GM12878 (cell line): ENCODE results near the gene TMA16. TPM values are rescaled to one million over a fixed set of nuclear protein-coding genes. Genes with fewer than 3 reads are reported as not detected.

ENCODE experiments used
- ATAC-seq: fragments of 200-7000 bp; cut with Tn5 transposase; 3 replicates; pipeline ENCODE4 v1.9.1; 2020; ENCODE audit warnings: mild to moderate bottlenecking, moderate library complexity
- BruUV-seq: library from RNA; stranded (reverse); fragments of 400-500 nt; replicated peaks from 2 replicates; lab custom pipeline; 2021; lab: Mats Ljungman, UMichigan
- CTCF ChIA-PET: fragments of 300-600 bp; sonication (Branson Sonifier 250); formaldehyde crosslinking; extraction: SDS; loops from one replicate; lab custom pipeline; 2021; ENCODE audit warnings: inconsistent platforms; lab: Yijun Ruan, JAX
- POLR2A ChIA-PET: fragments of 350-600 bp; formaldehyde crosslinking; extraction: SDS; loops from one replicate; lab custom pipeline; 2021; ENCODE audit warnings: inconsistent platforms; lab: Charles Lee
- RAD21 ChIA-PET: fragments of 300-600 bp; sonication (Branson Sonifier 250); formaldehyde crosslinking; loops from one replicate; lab custom pipeline; 2023; ENCODE audit warnings: antibody characterized with exemption; ENCODE audit not compliant: unreplicated experiment; lab: Charles Lee
- SMC1A ChIA-PET: fragments of 300-600 bp; sonication (Branson Sonifier 250); formaldehyde crosslinking; loops from one replicate; lab custom pipeline; 2023; ENCODE audit not compliant: unreplicated experiment, uncharacterized antibody; lab: Charles Lee
- DNase-seq: peaks from one replicate; pipeline ENCODE4 v3.0.0-alpha.2; 2011; ENCODE audit warnings: low read depth, low spot score
- FAIRE-seq: peaks from 3 replicates; lab custom pipeline; 2011; peaks lifted over from hg19 to GRCh38; lab: Jason Lieb, UNC
- H2AFZ ChIP-seq: 2 replicates; pipeline ENCODE4 v1.6.0; 2011; ENCODE audit warnings: low read depth, low read length, control low read depth; ENCODE audit not compliant: control insufficient read depth
- H3K27ac ChIP-seq: 2 replicates; pipeline ENCODE4 v1.5.1; 2011; ENCODE audit warnings: control low read depth; ENCODE audit not compliant: control insufficient read depth, insufficient read depth
- H3K27me3 ChIP-seq, 2 experiments: replicated peaks in 1 of 2; 2 replicates each; pipeline versions ENCODE4 v1.6.0 to v1.6.1; 2011; ENCODE audit warnings: low read length in 1 of 2; ENCODE audit not compliant: control insufficient read depth in 2 of 2, insufficient read depth in 2 of 2
- H3K36me3 ChIP-seq, 2 experiments: 2 replicates each; pipeline ENCODE4 v1.5.1; 2011; ENCODE audit warnings: low read length in 1 of 2; ENCODE audit not compliant: control insufficient read depth in 2 of 2, insufficient read depth in 2 of 2
- H3K4me1 ChIP-seq: 2 replicates; pipeline ENCODE4 v1.6.1; 2011; ENCODE audit warnings: mild to moderate bottlenecking, low read length, moderate library complexity, mixed read lengths; ENCODE audit not compliant: control insufficient read depth, insufficient read depth
- H3K4me2 ChIP-seq: 2 replicates; pipeline ENCODE4 v1.6.0; 2011; ENCODE audit warnings: control low read depth; ENCODE audit not compliant: control insufficient read depth, insufficient read depth
- H3K4me3 ChIP-seq: fragments of 200-600 bp; sonication (generic); 2 replicates; pipeline ENCODE4 v1.5.1; 2016
- H3K79me2 ChIP-seq: 2 replicates; pipeline ENCODE4 v1.6.0; 2011; ENCODE audit warnings: low read length; ENCODE audit not compliant: control insufficient read depth, insufficient read depth
- H3K9ac ChIP-seq: 2 replicates; pipeline ENCODE4 v1.8.0; 2011; ENCODE audit warnings: low read length, control low read depth, mixed read lengths; ENCODE audit not compliant: control insufficient read depth, insufficient read depth
- H3K9me3 ChIP-seq: replicated peaks from 3 replicates; pipeline ENCODE4 v1.5.1; 2011; ENCODE audit warnings: mild to moderate bottlenecking, low read length; ENCODE audit not compliant: control insufficient read depth, insufficient read depth
- H4K20me1 ChIP-seq: 2 replicates; pipeline ENCODE4 v1.6.0; 2011; ENCODE audit not compliant: control insufficient read depth, insufficient read depth
- EED ChIP-seq: sonication (generic); IDR thresholded peaks from 2 replicates; pipeline ENCODE4 v1.6.1; 2016; ENCODE audit warnings: antibody characterized with exemption, low read depth
- EP300 ChIP-seq, 2 experiments: fragments of 150-350 bp in 1 of 2; IDR thresholded peaks; 2 replicates each; pipeline ENCODE4 v1.6.1; 2011 to 2012; ENCODE audit warnings: low read depth in 2 of 2, low read length in 2 of 2, borderline replicate concordance in 1 of 2, improper control_type of control experiment in 1 of 2, inconsistent platforms in 1 of 2; ENCODE audit not compliant: control insufficient read depth in 1 of 2
- FOXM1 ChIP-seq: IDR thresholded peaks from 2 replicates; pipeline ENCODE4 v1.6.1; 2012; ENCODE audit warnings: low read depth, mild to moderate bottlenecking, inconsistent platforms, low read length, moderate library complexity
- GABPA ChIP-seq: IDR thresholded peaks from 2 replicates; pipeline ENCODE4 v1.6.1; 2014; ENCODE audit warnings: antibody characterized with exemption, low read depth, mild to moderate bottlenecking, inconsistent platforms
- HDAC2 ChIP-seq: fragments of 200-600 bp; sonication (generic); IDR thresholded peaks from 2 replicates; pipeline ENCODE4 v1.6.1; 2017
- POU2F2 ChIP-seq: IDR thresholded peaks from 3 replicates; pipeline ENCODE4 v1.6.1; 2011; ENCODE audit warnings: low read depth, mild to moderate bottlenecking, low read length, borderline replicate concordance
- RCOR1 ChIP-seq: conservative IDR thresholded peaks from 2 replicates; pipeline ENCODE4 v1.6.1; 2012; ENCODE audit warnings: low read depth, low read length, improper control_type of control experiment
- TCF12 ChIP-seq: IDR thresholded peaks from 2 replicates; pipeline ENCODE4 v1.6.1; 2011; ENCODE audit warnings: low read depth, mild to moderate bottlenecking, low read length
- WRNIP1 ChIP-seq: IDR thresholded peaks from 2 replicates; pipeline ENCODE4 v1.6.1; 2011; ENCODE audit warnings: low read depth, low read length, improper control_type of control experiment, borderline replicate concordance
- WGBS: methylation state at CpG from one replicate; pipeline ENCODE4 v1.1.6; 2016; ENCODE audit warnings: low lambda C conversion rate; ENCODE audit not compliant: insufficient replicate concordance, insufficient coverage; ENCODE audit errors: missing lambda C conversion rate; 5-methylcytosine and 5-hydroxymethylcytosine counted together
- in situ Hi-C: fragments of 300-500 bp; cut with MboI; formaldehyde crosslinking; loops from 9 replicates; pipeline ENCODE4 v1.14.3; 2018; ENCODE audit warnings: mixed read lengths
- intact Hi-C: fragments of 100-400 bp; cut with micrococcal nuclease; formaldehyde crosslinking; loops from one replicate; pipeline ENCODE4 v1.14.2; 2022; ENCODE audit not compliant: unreplicated experiment
- polyA plus RNA-seq, 11 experiments: library from polyadenylated mRNA; depleted of rRNA in 4 of 11; unstranded in 6 of 11; stranded (reverse) in 5 of 11; fragments of >200 nt; fragmentation: Nextera tagmentation in 4 of 11; fragmentation: Illumina TruSeq in 1 of 11; extraction: Ambion mirVana in 4 of 11; extraction: Trizol in 1 of 11; gene quantifications; 1 replicate in 1 of 11; 2 replicates in 10 of 11; pipeline versions ENCODE4 v1.2.1 to v1.2.3, GENCODE V29; 2011 to 2016; ENCODE audit warnings: inconsistent platforms in 2 of 11, missing spikeins in 2 of 11, low read depth in 1 of 11
- total RNA-seq, 4 experiments: library from RNA; depleted of rRNA in 3 of 4; stranded (reverse); fragments of >200 nt in 3 of 4; fragmentation: Illumina TruSeq in 1 of 4; extraction: Trizol in 1 of 4; gene quantifications; 2 replicates each; pipeline versions ENCODE4 v1.2.1 to v1.2.3, GENCODE V29; 2013 to 2021
- TF ChIP-seq, protein P1 (sequence below): IDR thresholded peaks from 2 replicates; pipeline ENCODE4 v1.6.1; 2011; ENCODE audit warnings: borderline replicate concordance, low read depth, mild to moderate bottlenecking, moderate library complexity, low read length; ENCODE audit not compliant: insufficient read depth, poor library complexity, severe bottlenecking
- TF ChIP-seq, protein P2 (sequence below): fragments of 450-650 bp; IDR thresholded peaks from 2 replicates; pipeline ENCODE4 v1.6.1; 2017; ENCODE audit warnings: antibody characterized with exemption, mild to moderate bottlenecking, moderate library complexity

Gene TMA16
- total and polyA plus RNA-seq, 10 of the 15 experiments (the other 5 are each of a cell fraction or from before 2014, with no cell fraction given): 37.9 to 91.0 (median 55.8) TPM

DNA sequence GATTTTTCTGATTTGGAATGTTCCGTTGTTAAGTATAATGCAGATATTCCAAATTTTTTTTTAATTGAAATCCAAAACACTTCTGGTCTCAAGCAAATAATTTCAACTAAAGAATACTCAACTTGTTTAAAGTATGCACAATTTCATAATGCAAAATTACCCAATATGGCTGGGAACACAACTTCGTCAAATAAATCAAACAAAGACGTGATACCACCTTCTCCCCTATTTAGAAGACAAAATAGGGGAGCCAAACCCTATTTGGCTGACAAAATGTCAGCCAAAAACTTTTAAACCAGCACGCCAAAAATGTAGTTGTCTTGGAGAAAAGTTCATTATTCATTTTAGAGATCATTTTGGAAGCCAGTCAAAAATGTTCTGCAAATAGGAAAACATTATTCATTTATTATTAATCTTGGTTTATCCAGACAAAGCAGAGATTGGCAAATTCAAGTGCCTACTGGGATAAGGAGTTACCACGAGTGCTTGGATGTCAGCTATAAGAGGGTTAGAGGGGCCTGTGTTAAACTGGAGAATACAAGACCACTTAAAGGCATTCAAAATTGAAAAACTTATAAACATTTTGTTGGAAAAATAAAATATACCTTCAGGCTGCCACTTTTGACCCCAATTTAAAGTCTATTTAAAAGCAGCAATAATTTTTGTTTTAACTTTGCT is 17.6 kb upstream of the TMA16 start:
- in situ Hi-C loops: no loop called here
- TF ChIP-seq EED: no peak
- TF ChIP-seq FOXM1: no peak
- TF ChIP-seq, protein P1, sequence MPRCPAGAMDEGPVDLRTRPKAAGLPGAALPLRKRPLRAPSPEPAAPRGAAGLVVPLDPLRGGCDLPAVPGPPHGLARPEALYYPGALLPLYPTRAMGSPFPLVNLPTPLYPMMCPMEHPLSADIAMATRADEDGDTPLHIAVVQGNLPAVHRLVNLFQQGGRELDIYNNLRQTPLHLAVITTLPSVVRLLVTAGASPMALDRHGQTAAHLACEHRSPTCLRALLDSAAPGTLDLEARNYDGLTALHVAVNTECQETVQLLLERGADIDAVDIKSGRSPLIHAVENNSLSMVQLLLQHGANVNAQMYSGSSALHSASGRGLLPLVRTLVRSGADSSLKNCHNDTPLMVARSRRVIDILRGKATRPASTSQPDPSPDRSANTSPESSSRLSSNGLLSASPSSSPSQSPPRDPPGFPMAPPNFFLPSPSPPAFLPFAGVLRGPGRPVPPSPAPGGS: no peak
- no peak for TF ChIP-seq WRNIP1
- TF ChIP-seq, protein P2, sequence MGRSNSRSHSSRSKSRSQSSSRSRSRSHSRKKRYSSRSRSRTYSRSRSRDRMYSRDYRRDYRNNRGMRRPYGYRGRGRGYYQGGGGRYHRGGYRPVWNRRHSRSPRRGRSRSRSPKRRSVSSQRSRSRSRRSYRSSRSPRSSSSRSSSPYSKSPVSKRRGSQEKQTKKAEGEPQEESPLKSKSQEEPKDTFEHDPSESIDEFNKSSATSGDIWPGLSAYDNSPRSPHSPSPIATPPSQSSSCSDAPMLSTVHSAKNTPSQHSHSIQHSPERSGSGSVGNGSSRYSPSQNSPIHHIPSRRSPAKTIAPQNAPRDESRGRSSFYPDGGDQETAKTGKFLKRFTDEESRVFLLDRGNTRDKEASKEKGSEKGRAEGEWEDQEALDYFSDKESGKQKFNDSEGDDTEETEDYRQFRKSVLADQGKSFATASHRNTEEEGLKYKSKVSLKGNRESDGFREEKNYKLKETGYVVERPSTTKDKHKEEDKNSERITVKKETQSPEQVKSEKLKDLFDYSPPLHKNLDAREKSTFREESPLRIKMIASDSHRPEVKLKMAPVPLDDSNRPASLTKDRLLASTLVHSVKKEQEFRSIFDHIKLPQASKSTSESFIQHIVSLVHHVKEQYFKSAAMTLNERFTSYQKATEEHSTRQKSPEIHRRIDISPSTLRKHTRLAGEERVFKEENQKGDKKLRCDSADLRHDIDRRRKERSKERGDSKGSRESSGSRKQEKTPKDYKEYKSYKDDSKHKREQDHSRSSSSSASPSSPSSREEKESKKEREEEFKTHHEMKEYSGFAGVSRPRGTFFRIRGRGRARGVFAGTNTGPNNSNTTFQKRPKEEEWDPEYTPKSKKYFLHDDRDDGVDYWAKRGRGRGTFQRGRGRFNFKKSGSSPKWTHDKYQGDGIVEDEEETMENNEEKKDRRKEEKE: no peak
- no peak for TF ChIP-seq POU2F2
- no peak for TF ChIP-seq GABPA
- TF ChIP-seq HDAC2: no peak
- TF ChIP-seq TCF12: no peak
- TF ChIP-seq EP300 (IDR thresholded peaks at IDR 0.05; ENCODE audit: borderline replicate concordance in 1 of 2, control insufficient read depth in 1 of 2, low read depth in 2 of 2, low read length in 2 of 2): no peak
- TF ChIP-seq RCOR1: no peak
- TF ChIP-seq, all 136 proteins: peak for 0
- 58% methylated on average over 5 of the region's 5 CpGs for WGBS
- H3K9ac ChIP-seq: no peak overlapping the region
- H3K27ac ChIP-seq: no peak overlapping the region
- H2AFZ ChIP-seq: no peak overlapping the region
- ChIA-PET SMC1A (no interaction called here), CTCF (interaction anchor here (1.0 to 3.5 kb wide), 3 partner anchors 10 to 1255 kb away, joined by 3 to 11 read pairs (median 3); no protein-coding TSS in a partner anchor), POLR2A (interaction anchor here (0.6 kb wide), 1 partner anchor 1265 kb away, joined by 4 read pairs; no protein-coding TSS in a partner anchor), RAD21 (no interaction called here)
- BruUV-seq: no TSS peak
- H3K27me3 ChIP-seq: no peaks in the 10 kb centered on the region
- intact Hi-C loops: no loop called here
- H3K4me2 ChIP-seq: no peak overlapping the region
- H3K36me3 ChIP-seq: no peaks in the 10 kb centered on the region
- no peak overlapping the region for H3K4me3 ChIP-seq
- H3K79me2 ChIP-seq: no peaks in the 10 kb centered on the region
- no peak for ATAC-seq
- H3K9me3 ChIP-seq: no peaks in the 10 kb centered on the region
- DNase-seq: no peak
- no peak for FAIRE-seq
- H3K4me1 ChIP-seq: peaks cover 4% of the 10 kb centered on the region; the same call in 1 of the 2 replicates
- H4K20me1 ChIP-seq: no peaks in the 10 kb centered on the region
